SK-N-SH (cell line): ENCODE results near the gene PPM1B. TPM values are rescaled to one million over a fixed set of nuclear protein-coding genes. Genes with fewer than 3 reads are reported as not detected.

Experiments used
- CTCF ChIA-PET: fragments of 300-600, 350-600 bp; formaldehyde crosslinking; extraction: SDS; loops from one replicate; lab custom pipeline; 2021; lab: Yijun Ruan, JAX
- POLR2A ChIA-PET: fragments of 350-600 bp; sonication (Branson Sonifier 250); formaldehyde crosslinking; extraction: SDS; loops from one replicate; lab custom pipeline; 2020; ENCODE audit warnings: antibody characterized with exemption, inconsistent platforms; lab: Yijun Ruan, JAX
- DNase-seq: peaks from one replicate; pipeline ENCODE4 v3.0.0; 2012
- H2AFZ ChIP-seq: fragments of 200-600 bp; sonication (generic); 2 replicates; pipeline ENCODE4 v1.8.1; 2016; ENCODE audit warnings: antibody characterized with exemption, mild to moderate bottlenecking, low read depth
- H3F3A ChIP-seq: fragments of 200-600 bp; sonication (generic); replicated peaks from 2 replicates; pipeline ENCODE3; 2016; ENCODE audit warnings: antibody characterized with exemption, mild to moderate bottlenecking; ENCODE audit not compliant: insufficient read depth
- H3K27ac ChIP-seq, 2 experiments: fragments of 200-500 bp in 1 of 2; fragments of 200-600 bp in 1 of 2; sonication (Bioruptor generic) in 1 of 2; sonication (generic), shearing (Covaris generic) in 1 of 2; 2 replicates each; pipeline versions ENCODE4 v1.5.1 to v1.6.1; 2014 to 2016; ENCODE audit warnings: low read depth in 2 of 2, inconsistent platforms in 1 of 2, low read length in 1 of 2, mild to moderate bottlenecking in 1 of 2, mixed read lengths in 1 of 2
- H3K27me3 ChIP-seq: fragments of 200-600 bp; sonication (generic), shearing (Covaris generic); 2 replicates; pipeline ENCODE4 v1.6.1; 2016; ENCODE audit warnings: mixed run types; ENCODE audit not compliant: insufficient read depth
- H3K36me3 ChIP-seq, 2 experiments: fragments of 200-500 bp in 1 of 2; fragments of 200-600 bp in 1 of 2; sonication (Bioruptor generic) in 1 of 2; sonication (generic) in 1 of 2; replicated peaks in 1 of 2; 2 replicates each; pipeline versions ENCODE3 to v1.5.1; 2014 to 2016; ENCODE audit warnings: low read length in 1 of 2, mild to moderate bottlenecking in 1 of 2; ENCODE audit not compliant: insufficient read depth in 2 of 2, control insufficient read depth in 1 of 2
- H3K4me1 ChIP-seq, 2 experiments: fragments of 200-500 bp in 1 of 2; fragments of 200-600 bp in 1 of 2; sonication (Bioruptor generic) in 1 of 2; sonication (generic), shearing (Covaris generic) in 1 of 2; 2 replicates each; pipeline versions ENCODE4 v1.5.1 to v1.6.1; 2014 to 2016; ENCODE audit warnings: low read depth in 1 of 2, low read length in 1 of 2, mixed run types in 1 of 2; ENCODE audit not compliant: insufficient read depth in 2 of 2, control insufficient read depth in 1 of 2
- H3K4me2 ChIP-seq: fragments of 200-600 bp; sonication (generic), shearing (Covaris generic); 2 replicates; pipeline ENCODE4 v1.6.1; 2017; ENCODE audit warnings: mixed run types
- H3K4me3 ChIP-seq, 2 experiments: fragments of 200-500 bp in 1 of 2; fragments of 200-600 bp in 1 of 2; sonication (Bioruptor generic) in 1 of 2; sonication (generic), shearing (Covaris generic) in 1 of 2; 2 replicates each; pipeline versions ENCODE4 v1.5.1 to v1.8.1; 2014 to 2016; ENCODE audit warnings: low read depth in 2 of 2, inconsistent platforms in 1 of 2, low read length in 1 of 2, mild to moderate bottlenecking in 1 of 2, mixed read lengths in 1 of 2, moderate library complexity in 1 of 2
- H3K79me2 ChIP-seq: fragments of 200-600 bp; sonication (generic); 2 replicates; pipeline ENCODE4 v1.8.1; 2017; ENCODE audit warnings: mild to moderate bottlenecking; ENCODE audit not compliant: insufficient read depth
- H3K9ac ChIP-seq: fragments of 200-600 bp; sonication (generic); 2 replicates; pipeline ENCODE4 v1.6.1; 2017; ENCODE audit warnings: mixed run types
- H3K9me2 ChIP-seq: fragments of 200-600 bp; sonication (generic); 2 replicates; pipeline ENCODE4 v1.6.1; 2017; ENCODE audit warnings: mixed run types
- H3K9me3 ChIP-seq: fragments of 200-600 bp; sonication (generic); 2 replicates; pipeline ENCODE4 v1.6.1; 2017; ENCODE audit warnings: mixed run types, mild to moderate bottlenecking, moderate library complexity
- H4K20me1 ChIP-seq: fragments of 200-600 bp; sonication (generic); 2 replicates; pipeline ENCODE4 v1.6.1; 2017; ENCODE audit warnings: mild to moderate bottlenecking, mixed run types; ENCODE audit not compliant: insufficient read depth
- CHD2 ChIP-seq: fragments of 150-350 bp; IDR thresholded peaks from 2 replicates; pipeline ENCODE4 v1.6.1; 2018; ENCODE audit warnings: low read length; ENCODE audit not compliant: partially characterized antibody
- CTCF ChIP-seq: fragments of 200-600 bp; sonication (generic); IDR thresholded peaks from 2 replicates; pipeline ENCODE4 v1.6.1; 2017; ENCODE audit warnings: antibody characterized with exemption, mild to moderate bottlenecking, moderate library complexity
- FOSL2 ChIP-seq: IDR thresholded peaks from 2 replicates; pipeline ENCODE4 v1.4.0; 2012; ENCODE audit warnings: low read depth, mild to moderate bottlenecking, moderate library complexity, borderline replicate concordance
- FOXJ3 ChIP-seq: sonication (generic); formaldehyde crosslinking; IDR thresholded peaks from 2 replicates; pipeline ENCODE4 v1.5.1; 2020; ENCODE audit warnings: mild to moderate bottlenecking, missing genetic modification reagents
- GABPA ChIP-seq: IDR thresholded peaks from 2 replicates; pipeline ENCODE4 v1.4.0; 2012; ENCODE audit warnings: low read depth, mild to moderate bottlenecking
- NFIC ChIP-seq: IDR thresholded peaks from 2 replicates; pipeline ENCODE4 v1.4.0; 2012; ENCODE audit warnings: borderline replicate concordance
- PBX3 ChIP-seq: IDR thresholded peaks from 2 replicates; pipeline ENCODE4; 2012
- RAD21 ChIP-seq: IDR thresholded peaks from 2 replicates; pipeline ENCODE4 v1.6.1; 2012; ENCODE audit warnings: mild to moderate bottlenecking, low read length
- SMC3 ChIP-seq: IDR thresholded peaks from 2 replicates; pipeline ENCODE4 v1.6.1; 2012; ENCODE audit warnings: low read depth, low read length, improper control_type of control experiment
- TCF12 ChIP-seq: IDR thresholded peaks from 2 replicates; pipeline ENCODE4 v1.4.0; 2012
- YY1 ChIP-seq: IDR thresholded peaks from 2 replicates; pipeline ENCODE4 v1.4.0; 2012; ENCODE audit warnings: low read depth, mild to moderate bottlenecking
- polyA plus RNA-seq, 3 experiments: library from polyadenylated mRNA; depleted of rRNA; stranded (reverse); fragments of >200 nt; gene quantifications; 2 replicates each; pipeline ENCODE4 v1.2.3, GENCODE V29; 2012
- TF ChIP-seq, protein P1 (sequence below): IDR thresholded peaks from 2 replicates; pipeline ENCODE4 v1.6.1; 2012; ENCODE audit warnings: mild to moderate bottlenecking, low read depth, low read length, moderate library complexity
- TF ChIP-seq, protein P2 (sequence below): IDR thresholded peaks from 2 replicates; pipeline ENCODE4 v1.4.0; 2012; ENCODE audit warnings: low read depth, borderline replicate concordance

Gene PPM1B
- polyA plus RNA-seq, 1 of the 3 experiments (the other 2 are of a cell fraction) = 16.2 TPM

DNA sequence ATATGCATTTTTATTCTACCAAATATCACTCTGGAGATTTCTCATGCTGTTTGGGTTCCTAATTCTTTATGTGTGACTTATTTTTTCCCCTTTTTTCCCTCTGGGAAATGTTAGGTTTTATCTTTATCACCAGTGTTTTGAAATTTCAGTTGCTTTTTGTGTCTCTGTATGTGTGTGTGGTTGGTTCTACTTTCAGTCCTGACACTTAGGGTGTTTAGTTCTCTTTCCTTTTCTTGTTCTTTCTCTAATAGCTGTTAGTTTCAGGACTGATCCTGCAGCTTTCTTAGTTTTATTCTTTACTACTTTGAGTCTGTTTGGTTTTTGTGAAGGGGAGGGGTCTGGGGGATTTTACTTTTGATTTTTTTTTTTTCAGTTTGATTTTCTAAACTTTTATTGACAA is 23.1 kb downstream of the PPM1B start:
- Histone ChIP-seq H3K4me2 (no peak overlapping the region), H3F3A (no peaks in the 10 kb centered on the region), H3K9me3 (no peaks in the 10 kb centered on the region), H3K4me1 (no peaks in the 10 kb centered on the region), H3K4me3 (no peak overlapping the region), H3K9ac (no peak overlapping the region), H3K27ac (no peak overlapping the region), H3K9me2 (no peaks in the 10 kb centered on the region), H3K27me3 (no peaks in the 10 kb centered on the region), H3K36me3 (no peaks in the 10 kb centered on the region), H4K20me1 (peaks cover 4% of the 10 kb centered on the region), H3K79me2 (peaks cover 93% of the 10 kb centered on the region), H2AFZ (no peak overlapping the region)
- ChIA-PET CTCF (interaction anchor here (1.0 to 2.1 kb wide), 3 partner anchors 8 to 11 kb away, joined by 3 to 4 read pairs (median 3); no protein-coding TSS in a partner anchor), POLR2A (no interaction called here)
- no peak for TF ChIP-seq TCF12
- TF ChIP-seq SMC3 = no peak
- TF ChIP-seq NFIC = no peak
- no peak for TF ChIP-seq RAD21
- TF ChIP-seq, protein P1, sequence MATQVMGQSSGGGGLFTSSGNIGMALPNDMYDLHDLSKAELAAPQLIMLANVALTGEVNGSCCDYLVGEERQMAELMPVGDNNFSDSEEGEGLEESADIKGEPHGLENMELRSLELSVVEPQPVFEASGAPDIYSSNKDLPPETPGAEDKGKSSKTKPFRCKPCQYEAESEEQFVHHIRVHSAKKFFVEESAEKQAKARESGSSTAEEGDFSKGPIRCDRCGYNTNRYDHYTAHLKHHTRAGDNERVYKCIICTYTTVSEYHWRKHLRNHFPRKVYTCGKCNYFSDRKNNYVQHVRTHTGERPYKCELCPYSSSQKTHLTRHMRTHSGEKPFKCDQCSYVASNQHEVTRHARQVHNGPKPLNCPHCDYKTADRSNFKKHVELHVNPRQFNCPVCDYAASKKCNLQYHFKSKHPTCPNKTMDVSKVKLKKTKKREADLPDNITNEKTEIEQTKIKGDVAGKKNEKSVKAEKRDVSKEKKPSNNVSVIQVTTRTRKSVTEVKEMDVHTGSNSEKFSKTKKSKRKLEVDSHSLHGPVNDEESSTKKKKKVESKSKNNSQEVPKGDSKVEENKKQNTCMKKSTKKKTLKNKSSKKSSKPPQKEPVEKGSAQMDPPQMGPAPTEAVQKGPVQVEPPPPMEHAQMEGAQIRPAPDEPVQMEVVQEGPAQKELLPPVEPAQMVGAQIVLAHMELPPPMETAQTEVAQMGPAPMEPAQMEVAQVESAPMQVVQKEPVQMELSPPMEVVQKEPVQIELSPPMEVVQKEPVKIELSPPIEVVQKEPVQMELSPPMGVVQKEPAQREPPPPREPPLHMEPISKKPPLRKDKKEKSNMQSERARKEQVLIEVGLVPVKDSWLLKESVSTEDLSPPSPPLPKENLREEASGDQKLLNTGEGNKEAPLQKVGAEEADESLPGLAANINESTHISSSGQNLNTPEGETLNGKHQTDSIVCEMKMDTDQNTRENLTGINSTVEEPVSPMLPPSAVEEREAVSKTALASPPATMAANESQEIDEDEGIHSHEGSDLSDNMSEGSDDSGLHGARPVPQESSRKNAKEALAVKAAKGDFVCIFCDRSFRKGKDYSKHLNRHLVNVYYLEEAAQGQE = no peak
- no peak for TF ChIP-seq CHD2
- no peak for TF ChIP-seq FOSL2
- no peak for TF ChIP-seq GABPA
- no peak for TF ChIP-seq PBX3
- no peak for TF ChIP-seq YY1
- no peak for TF ChIP-seq CTCF
- TF ChIP-seq, protein P2, sequence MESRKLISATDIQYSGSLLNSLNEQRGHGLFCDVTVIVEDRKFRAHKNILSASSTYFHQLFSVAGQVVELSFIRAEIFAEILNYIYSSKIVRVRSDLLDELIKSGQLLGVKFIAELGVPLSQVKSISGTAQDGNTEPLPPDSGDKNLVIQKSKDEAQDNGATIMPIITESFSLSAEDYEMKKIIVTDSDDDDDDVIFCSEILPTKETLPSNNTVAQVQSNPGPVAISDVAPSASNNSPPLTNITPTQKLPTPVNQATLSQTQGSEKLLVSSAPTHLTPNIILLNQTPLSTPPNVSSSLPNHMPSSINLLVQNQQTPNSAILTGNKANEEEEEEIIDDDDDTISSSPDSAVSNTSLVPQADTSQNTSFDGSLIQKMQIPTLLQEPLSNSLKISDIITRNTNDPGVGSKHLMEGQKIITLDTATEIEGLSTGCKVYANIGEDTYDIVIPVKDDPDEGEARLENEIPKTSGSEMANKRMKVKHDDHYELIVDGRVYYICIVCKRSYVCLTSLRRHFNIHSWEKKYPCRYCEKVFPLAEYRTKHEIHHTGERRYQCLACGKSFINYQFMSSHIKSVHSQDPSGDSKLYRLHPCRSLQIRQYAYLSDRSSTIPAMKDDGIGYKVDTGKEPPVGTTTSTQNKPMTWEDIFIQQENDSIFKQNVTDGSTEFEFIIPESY = no peak
- no peak for TF ChIP-seq FOXJ3 (CRISPR knock-in tag)
- no peak for DNase-seq
